ENCODE results near the gene MAD1L1. TPM values are rescaled to one million over a fixed set of nuclear protein-coding genes. Genes with fewer than 3 reads are reported as not detected.

Gene MAD1L1
- total RNA-seq, 2 experiments from 2014 or later = 58.3 to 65.3 TPM

GRCh38 chr7:2055956-2056355, 176.8 kb downstream of the MAD1L1 start:
- Histone ChIP-seq H3K79me2 (ENCODE audit: insufficient read depth, low read depth, low read length) (no peaks in the 10 kb centered on the region), H2AFZ (ENCODE audit: low read length) (no peak overlapping the region), H3K4me3 (ENCODE audit: low read depth, low read length, poor library complexity, severe bottlenecking) (no peak overlapping the region), H3K4me2 (ENCODE audit: low read length) (no peak overlapping the region), H3K9me2 (ENCODE audit: insufficient read depth, low read length) (no peaks in the 10 kb centered on the region), H3K27ac (ENCODE audit: low read depth, low read length, poor library complexity, severe bottlenecking) (no peak overlapping the region), H3K4me1 (ENCODE audit: insufficient read depth, low read length, poor library complexity, severe bottlenecking) (peaks cover 4% of the 10 kb centered on the region), H3K9me3 (ENCODE audit: low read length) (no peaks in the 10 kb centered on the region), H4K20me1 (ENCODE audit: insufficient read depth, low read length) (no peaks in the 10 kb centered on the region), H3K36me3 (ENCODE audit: insufficient read depth, low read length) (peaks cover 18% of the 10 kb centered on the region)
- DNase-seq (ENCODE audit: low spot score) = no peak
- ChIA-PET CTCF (ENCODE audit: unreplicated experiment) (no interaction called here), POLR2A (interaction anchor here (0.7 kb wide), 1 partner anchor 255 kb away, joined by 4 read pairs; no protein-coding TSS in a partner anchor)
- intact Hi-C loops (cut with micrococcal nuclease; ENCODE audit: unreplicated experiment) = no loop called here
- TF ChIP-seq EZH2phosphoT487 (IDR thresholded peaks at IDR 0.05; ENCODE audit: borderline replicate concordance, low read depth, low read length) = no peak
- TF ChIP-seq, protein P1, sequence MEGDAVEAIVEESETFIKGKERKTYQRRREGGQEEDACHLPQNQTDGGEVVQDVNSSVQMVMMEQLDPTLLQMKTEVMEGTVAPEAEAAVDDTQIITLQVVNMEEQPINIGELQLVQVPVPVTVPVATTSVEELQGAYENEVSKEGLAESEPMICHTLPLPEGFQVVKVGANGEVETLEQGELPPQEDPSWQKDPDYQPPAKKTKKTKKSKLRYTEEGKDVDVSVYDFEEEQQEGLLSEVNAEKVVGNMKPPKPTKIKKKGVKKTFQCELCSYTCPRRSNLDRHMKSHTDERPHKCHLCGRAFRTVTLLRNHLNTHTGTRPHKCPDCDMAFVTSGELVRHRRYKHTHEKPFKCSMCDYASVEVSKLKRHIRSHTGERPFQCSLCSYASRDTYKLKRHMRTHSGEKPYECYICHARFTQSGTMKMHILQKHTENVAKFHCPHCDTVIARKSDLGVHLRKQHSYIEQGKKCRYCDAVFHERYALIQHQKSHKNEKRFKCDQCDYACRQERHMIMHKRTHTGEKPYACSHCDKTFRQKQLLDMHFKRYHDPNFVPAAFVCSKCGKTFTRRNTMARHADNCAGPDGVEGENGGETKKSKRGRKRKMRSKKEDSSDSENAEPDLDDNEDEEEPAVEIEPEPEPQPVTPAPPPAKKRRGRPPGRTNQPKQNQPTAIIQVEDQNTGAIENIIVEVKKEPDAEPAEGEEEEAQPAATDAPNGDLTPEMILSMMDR (conservative IDR thresholded peaks at IDR 0.05; ENCODE audit: low read length) = no peak
- no TSS peak for BruUV-seq (replicated peaks)

- no peaks in the 10 kb centered on the region for H3K9me2 ChIP-seq (ENCODE audit: insufficient read depth, low read length)
- ChIA-PET POLR2A (no interaction called here), CTCF (ENCODE audit: unreplicated experiment) (no interaction called here)
- H3K4me1 ChIP-seq (ENCODE audit: insufficient read depth, low read length, poor library complexity, severe bottlenecking) = peaks cover 8% of the 10 kb centered on the region
- no peaks in the 10 kb centered on the region for H3K79me2 ChIP-seq (ENCODE audit: insufficient read depth, low read depth, low read length)
- peaks cover 11% of the 10 kb centered on the region for H3K36me3 ChIP-seq (ENCODE audit: insufficient read depth, low read length)
- no peak overlapping the region for H3K4me2 ChIP-seq (ENCODE audit: low read length)
- no peak overlapping the region for H3K27ac ChIP-seq (ENCODE audit: low read depth, low read length, poor library complexity, severe bottlenecking)
- intact Hi-C loops (cut with micrococcal nuclease; ENCODE audit: unreplicated experiment) = no loop called here
- no peak for TF ChIP-seq EZH2phosphoT487 (IDR thresholded peaks at IDR 0.05; ENCODE audit: borderline replicate concordance, low read depth, low read length)
- TF ChIP-seq, protein P1 (conservative IDR thresholded peaks at IDR 0.05; ENCODE audit: low read length) = no peak
- no peak overlapping the region for H3K4me3 ChIP-seq (ENCODE audit: low read depth, low read length, poor library complexity, severe bottlenecking)
- no peaks in the 10 kb centered on the region; the same call in 1 of the 2 replicates for H4K20me1 ChIP-seq (ENCODE audit: insufficient read depth, low read length)
- H2AFZ ChIP-seq (ENCODE audit: low read length) = no peak overlapping the region
- DNase-seq (ENCODE audit: low spot score) = no peak
- H3K9me3 ChIP-seq (ENCODE audit: low read length) = no peaks in the 10 kb centered on the region
- no TSS peak for BruUV-seq (replicated peaks)
Measured at GRCh38 chr7:2054927-2055326, 177.8 kb downstream of the MAD1L1 start.

DNA sequence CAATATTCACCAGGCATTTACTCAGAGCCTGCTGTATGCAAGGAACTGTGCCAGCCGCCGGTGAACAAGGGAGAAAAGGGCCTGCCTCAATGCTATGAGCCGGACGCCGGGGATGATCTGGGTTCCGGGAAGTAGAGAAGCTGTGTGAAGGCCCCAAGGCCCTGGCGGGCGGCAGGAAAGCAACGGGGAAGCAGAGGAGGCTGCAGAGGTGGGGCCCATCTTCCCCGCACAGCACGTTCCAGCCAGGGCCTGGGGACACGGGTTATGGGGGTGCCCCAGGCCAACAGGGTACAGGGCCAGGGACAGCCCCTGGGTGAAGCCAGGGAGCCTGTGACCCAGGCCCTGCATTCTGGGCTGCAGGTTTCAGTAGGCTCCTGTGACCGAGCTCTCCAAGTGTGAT, 179.3 kb downstream of the MAD1L1 start:
- Histone ChIP-seq H3K36me3 (ENCODE audit: insufficient read depth, low read length) (peaks cover 4% of the 10 kb centered on the region; the same call in 1 of the 2 replicates), H4K20me1 (ENCODE audit: insufficient read depth, low read length) (no peaks in the 10 kb centered on the region; the same call in 1 of the 2 replicates), H3K4me1 (ENCODE audit: insufficient read depth, low read length, poor library complexity, severe bottlenecking) (peaks cover 8% of the 10 kb centered on the region), H3K4me2 (ENCODE audit: low read length) (no peak overlapping the region), H3K9me2 (ENCODE audit: insufficient read depth, low read length) (no peaks in the 10 kb centered on the region), H3K27ac (ENCODE audit: low read depth, low read length, poor library complexity, severe bottlenecking) (no peak overlapping the region), H3K4me3 (ENCODE audit: low read depth, low read length, poor library complexity, severe bottlenecking) (no peak overlapping the region), H3K9me3 (ENCODE audit: low read length) (no peaks in the 10 kb centered on the region), H2AFZ (ENCODE audit: low read length) (no peak overlapping the region), H3K79me2 (ENCODE audit: insufficient read depth, low read depth, low read length) (no peaks in the 10 kb centered on the region)
- DNase-seq (ENCODE audit: low spot score) = no peak
- ChIA-PET CTCF (ENCODE audit: unreplicated experiment) (no interaction called here), POLR2A (no interaction called here)
- no TSS peak for BruUV-seq (replicated peaks)
- TF ChIP-seq, protein P1 (conservative IDR thresholded peaks at IDR 0.05; ENCODE audit: low read length) = no peak
- no peak for TF ChIP-seq EZH2phosphoT487 (IDR thresholded peaks at IDR 0.05; ENCODE audit: borderline replicate concordance, low read depth, low read length)
- intact Hi-C loops (cut with micrococcal nuclease; ENCODE audit: unreplicated experiment) = no loop called here

All from OCI-LY7 (cell line).